HCT116 (cell line): ENCODE data around the gene NACC2. TPM values are rescaled to one million over a fixed set of nuclear protein-coding genes. Genes with fewer than 3 reads are reported as not detected.

Source experiments
- ATAC-seq: fragments of 200-7000 bp; cut with Tn5 transposase; 2 replicates; pipeline ENCODE4 v1.9.1; 2020; ENCODE audit warnings: mild to moderate bottlenecking, moderate library complexity
- Bru-seq: library from RNA; stranded (reverse); fragments of 400-500 nt; gene quantifications from one replicate; lab custom pipeline; 2021; lab: Mats Ljungman, UMichigan
- BruChase-seq, 2 experiments: library from RNA; stranded (reverse); fragments of 400-500 nt; gene quantifications; one replicate each; lab custom pipeline; 2021; lab: Mats Ljungman, UMichigan
- BruUV-seq: library from RNA; stranded (reverse); fragments of 400-500 nt; replicated peaks from 2 replicates; lab custom pipeline; 2021; lab: Mats Ljungman, UMichigan
- CTCF ChIA-PET: fragments of 300-600 bp; sonication (Branson Sonifier 250); formaldehyde crosslinking; loops from one replicate; lab custom pipeline; 2021; ENCODE audit warnings: antibody characterized with exemption; lab: Charles Lee
- POLR2A ChIA-PET: fragments of 300-600, 350-600 bp; sonication (Branson Sonifier 250); formaldehyde crosslinking; loops from one replicate; lab custom pipeline; 2021; ENCODE audit warnings: antibody characterized with exemption; lab: Charles Lee
- RAD21 ChIA-PET, 2 experiments: fragments of 300-600 bp; sonication (Branson Sonifier 250); formaldehyde crosslinking; loops; one replicate each; lab custom pipeline; 2023; ENCODE audit warnings: low total read pairs in 2 of 2; ENCODE audit not compliant: uncharacterized antibody in 2 of 2, unreplicated experiment in 2 of 2, low non-redundant PET in 1 of 2; lab: Charles Lee
- DNase-seq: peaks from one replicate; pipeline ENCODE4 v3.0.0-alpha.2; 2010; ENCODE audit warnings: low read depth, low spot score
- H2AFZ ChIP-seq: fragments of 200-600 bp; shearing (Covaris generic), sonication (generic); 2 replicates; pipeline ENCODE4 v1.6.1; 2017; ENCODE audit warnings: low read depth, mixed run types, mixed read lengths, antibody characterized with exemption, low read length; ENCODE audit not compliant: poor library complexity, severe bottlenecking
- H3K27ac ChIP-seq: 2 replicates; pipeline ENCODE4 v1.5.1; 2012; ENCODE audit warnings: low read depth, low read length
- H3K27me3 ChIP-seq: fragments of 200-600 bp; sonication (generic); 2 replicates; pipeline ENCODE4 v1.6.1; 2016; ENCODE audit warnings: mixed run types, low read length, mixed read lengths; ENCODE audit not compliant: insufficient read depth
- H3K36me3 ChIP-seq, 2 experiments: fragments of 200-500 bp in 1 of 2; fragments of 200-600 bp in 1 of 2; sonication (Bioruptor generic) in 1 of 2; sonication (generic) in 1 of 2; 2 replicates each; pipeline versions ENCODE4 v1.5.1 to v1.6.1; 2014 to 2016; ENCODE audit warnings: low read length in 2 of 2, inconsistent platforms in 1 of 2, mixed read lengths in 1 of 2, mixed run types in 1 of 2; ENCODE audit not compliant: insufficient read depth in 2 of 2, control insufficient read depth in 1 of 2
- H3K4me1 ChIP-seq, 2 experiments: fragments of 200-600 bp in 1 of 2; sonication (generic) in 1 of 2; 2 replicates each; pipeline versions ENCODE4 v1.5.1 to v1.6.1; 2012 to 2017; ENCODE audit warnings: low read length in 2 of 2, inconsistent platforms in 1 of 2, mild to moderate bottlenecking in 1 of 2, mixed read lengths in 1 of 2, mixed run types in 1 of 2, moderate library complexity in 1 of 2; ENCODE audit not compliant: insufficient read depth in 2 of 2, control insufficient read depth in 1 of 2
- H3K4me2 ChIP-seq: fragments of 200-600 bp; sonication (generic); 2 replicates; pipeline ENCODE4 v1.6.1; 2017; ENCODE audit warnings: mixed run types, low read length, mixed read lengths
- H3K4me3 ChIP-seq, 2 experiments: fragments of 200-600 bp in 1 of 2; sonication (generic) in 1 of 2; replicated peaks in 1 of 2; 2 replicates each; pipeline ENCODE4 v1.5.1; 2011 to 2016; ENCODE audit warnings: low read length in 2 of 2, control low read depth in 1 of 2, low read depth in 1 of 2, mild to moderate bottlenecking in 1 of 2, mixed read lengths in 1 of 2, mixed run types in 1 of 2
- H3K79me2 ChIP-seq: fragments of 200-600 bp; sonication (generic); 2 replicates; pipeline ENCODE4 v1.6.1; 2017; ENCODE audit warnings: mild to moderate bottlenecking, mixed run types, low read length, moderate library complexity, mixed read lengths; ENCODE audit not compliant: insufficient read depth
- H3K9ac ChIP-seq: fragments of 200-600 bp; sonication (generic); 2 replicates; pipeline ENCODE4 v1.6.1; 2016; ENCODE audit warnings: low read length, mixed read lengths
- H3K9me2 ChIP-seq: fragments of 200-600 bp; sonication (generic), shearing (Covaris generic); 2 replicates; pipeline ENCODE4 v1.6.1; 2017; ENCODE audit warnings: mixed run types, mild to moderate bottlenecking, moderate library complexity; ENCODE audit not compliant: insufficient read depth
- H3K9me3 ChIP-seq, 2 experiments: fragments of 200-500 bp in 1 of 2; fragments of 200-600 bp in 1 of 2; sonication (Bioruptor generic) in 1 of 2; sonication (generic) in 1 of 2; 2 replicates each; pipeline ENCODE4 v1.6.1; 2014 to 2017; ENCODE audit warnings: low read length in 2 of 2, mixed read lengths in 2 of 2, inconsistent platforms in 1 of 2, low read depth in 1 of 2, mild to moderate bottlenecking in 1 of 2, mixed run types in 1 of 2, moderate library complexity in 1 of 2; ENCODE audit not compliant: control insufficient read depth in 1 of 2, insufficient read depth in 1 of 2
- H4K20me1 ChIP-seq: fragments of 200-600 bp; sonication (generic), shearing (Covaris generic); 2 replicates; pipeline ENCODE4 v1.6.1; 2017; ENCODE audit warnings: mixed run types, mild to moderate bottlenecking, moderate library complexity; ENCODE audit not compliant: insufficient read depth
- CBX3 ChIP-seq: IDR thresholded peaks from 2 replicates; pipeline ENCODE4 v1.6.1; 2012; ENCODE audit warnings: low read depth
- CEBPB ChIP-seq: IDR thresholded peaks from 2 replicates; pipeline ENCODE4 v1.6.1; 2012; ENCODE audit warnings: low read depth
- CTCF ChIP-seq, 3 experiments: fragments of 200-600 bp in 1 of 3; sonication (generic) in 1 of 3; IDR thresholded peaks in 2 of 3; conservative IDR thresholded peaks in 1 of 3; 2 replicates each; pipeline ENCODE4 v1.5.1; 2012 to 2017; ENCODE audit warnings: low read depth in 2 of 3, low read length in 2 of 3, antibody characterized with exemption in 1 of 3, borderline replicate concordance in 1 of 3, control low read depth in 1 of 3, mild to moderate bottlenecking in 1 of 3, mixed read lengths in 1 of 3, mixed run types in 1 of 3, moderate library complexity in 1 of 3; ENCODE audit not compliant: insufficient read depth in 1 of 3
- EGR1 ChIP-seq: IDR thresholded peaks from 2 replicates; pipeline ENCODE4 v1.6.1; 2012; ENCODE audit warnings: low read depth
- ELF1 ChIP-seq: IDR thresholded peaks from 2 replicates; pipeline ENCODE4 v1.6.1; 2012; ENCODE audit warnings: low read depth, borderline replicate concordance
- EZH2 ChIP-seq: fragments of 200-600 bp; sonication (generic); IDR thresholded peaks from 2 replicates; pipeline ENCODE4 v1.6.1; 2017; ENCODE audit warnings: antibody characterized with exemption, mixed run types
- MAX ChIP-seq: IDR thresholded peaks from 2 replicates; pipeline ENCODE4 v1.6.1; 2012
- POLR2A ChIP-seq: IDR thresholded peaks from 2 replicates; pipeline ENCODE4 v1.7.0; 2011; ENCODE audit warnings: borderline replicate concordance; ENCODE audit not compliant: insufficient read depth, insufficient read length; ENCODE audit errors: extremely low read depth
- POLR2AphosphoS5 ChIP-seq: IDR thresholded peaks from 2 replicates; pipeline ENCODE4 v1.6.1; 2011; ENCODE audit warnings: mild to moderate bottlenecking, low read depth, low read length, moderate library complexity
- RAD21 ChIP-seq: IDR thresholded peaks from 2 replicates; pipeline ENCODE4 v1.6.1; 2012; ENCODE audit warnings: low read depth, mild to moderate bottlenecking
- SIN3A ChIP-seq: IDR thresholded peaks from 2 replicates; pipeline ENCODE4 v1.6.1; 2012; ENCODE audit warnings: low read depth
- SP1 ChIP-seq: IDR thresholded peaks from 2 replicates; pipeline ENCODE4 v1.6.1; 2012; ENCODE audit warnings: low read depth
- SRF ChIP-seq: IDR thresholded peaks from 2 replicates; pipeline ENCODE4 v1.6.1; 2012; ENCODE audit warnings: low read depth
- TCF7L2 ChIP-seq: IDR thresholded peaks from 2 replicates; pipeline ENCODE4 v1.7.0; 2011; ENCODE audit warnings: borderline replicate concordance, inconsistent platforms; ENCODE audit not compliant: insufficient read depth, insufficient read length; ENCODE audit errors: extremely low read depth
- YY1 ChIP-seq: IDR thresholded peaks from 2 replicates; pipeline ENCODE4 v1.6.1; 2011; ENCODE audit warnings: low read length, low read depth, moderate library complexity, mild to moderate bottlenecking; ENCODE audit not compliant: insufficient replicate concordance; ENCODE audit errors: extremely low read depth
- ZBTB33 ChIP-seq: IDR thresholded peaks from 2 replicates; pipeline ENCODE4 v1.6.1; 2011; ENCODE audit warnings: mild to moderate bottlenecking, low read length, moderate library complexity; ENCODE audit not compliant: insufficient replicate concordance; ENCODE audit errors: extremely low read depth
- ZNF274 ChIP-seq: fragments of 200-500 bp; sonication (Bioruptor generic); IDR thresholded peaks from 2 replicates; pipeline ENCODE4 v1.6.1; 2014; ENCODE audit warnings: mild to moderate bottlenecking, low read depth, low read length, inconsistent platforms
- intact Hi-C: fragments of 100-400 bp; cut with micrococcal nuclease; formaldehyde crosslinking; loops from 2 replicates; pipeline ENCODE4 v1.10.0; 2022
- long read RNA-seq: library from polyadenylated mRNA; unstranded; transcript quantifications from one replicate; pipeline ENCODE4 v2.0.0, GENCODE V29; 2021; ENCODE audit not compliant: unreplicated experiment
- polyA plus RNA-seq: library from polyadenylated mRNA; unstranded; fragments of >200 nt; gene quantifications from 2 replicates; pipeline ENCODE4 v1.2.1, GENCODE V29; 2012; ENCODE audit warnings: missing spikeins
- total RNA-seq: library from RNA; stranded (reverse); gene quantifications from one replicate; pipeline ENCODE4 v1.2.1, GENCODE V29; 2021; ENCODE audit not compliant: unreplicated experiment

NACC2 gene
- total RNA-seq (27.8 TPM), Bru-seq, nascent RNA (percentile 66 among the genes with signal in this experiment), BruChase-seq, experiment 1, labeled RNA remaining after a 6-hour chase (percentile 78 among the genes with signal in this experiment), BruChase-seq, experiment 2, labeled RNA remaining after a 2-hour chase (percentile 78 among the genes with signal in this experiment)
- polyA plus RNA-seq, result 11.2 and 11.3 TPM in 2 replicates
- long read RNA-seq, full-length matches to known transcripts, result 10 of 83 reads
- long read RNA-seq, partial matches to known transcripts, result 3 of 83 reads
- long read RNA-seq, other reads (novel, unspliced or antisense), result 70 of 83 reads

- no TSS peak for BruUV-seq
- H3K9me2 ChIP-seq, result no peaks in the 10 kb centered on the region
- H3K9ac ChIP-seq, result peak within 1 kb of the TSS; percentile 84
- ChIA-PET RAD21 (no interaction called here), CTCF (no interaction called here), POLR2A (no interaction called here)
- no peaks in the 10 kb centered on the region for H4K20me1 ChIP-seq
- no peak within 1 kb of the TSS for H2AFZ ChIP-seq
- H3K4me1 ChIP-seq, result peaks cover 32 to 48% of the 10 kb centered on the region in 2 experiments
- H3K9me3 ChIP-seq, result no peaks in the 10 kb centered on the region
- H3K36me3 ChIP-seq, result 0 out of 4 replicates have a peak, but pooled peaks cover 0 to 7% of the 10 kb centered on the region in 2 experiments
- no peaks in the 10 kb centered on the region for H3K27me3 ChIP-seq
- no peak for DNase-seq
- H3K4me3 ChIP-seq, result peak within 1 kb of the TSS; percentile 78 to 88
- peak within 1 kb of the TSS; percentile 97 for H3K27ac ChIP-seq
- intact Hi-C loops, result no loop called here
- H3K79me2 ChIP-seq, result peaks cover 43% of the 10 kb centered on the region
- ATAC-seq, result peak; percentile 59
- TF ChIP-seq CEBPB (no peak), MAX (no peak), EZH2 (no peak), TCF7L2 (peak; percentile 12), RAD21 (no peak), POLR2A (peak; percentile 47), ZBTB33 (no peak), POLR2AphosphoS5 (peak; percentile 69), ELF1 (no peak), ZNF274 (no peak), SP1 (no peak), SRF (no peak), EGR1 (no peak), CBX3 (no peak), SIN3A (no peak), YY1 (no peak), CTCF (IDR thresholded peaks at IDR 0.05 in 2 of 3, conservative IDR thresholded peaks at IDR 0.05 in 1 of 3; ENCODE audit: borderline replicate concordance in 1 of 3, insufficient read depth in 1 of 3, low read depth in 2 of 3, low read length in 2 of 3) (no peak)
- peak within 1 kb of the TSS; percentile 99 for H3K4me2 ChIP-seq
Observed at GRCh38 chr9:136095070-136096058, at the start of gene NACC2. Gene NACC2, minus strand, starts transcription at chr9:136095289. Its CDS starts 44,768 bp downstream, at chr9:136050521.
